K562 (cell line): Measurements from ENCODE around the gene ETS1. TPM values are rescaled to one million over a fixed set of nuclear protein-coding genes. Genes with fewer than 3 reads are reported as not detected.

Experiments used
- CHD4 ChIP-seq: fragments of 200-600 bp; sonication (generic); IDR thresholded peaks from 3 replicates; pipeline ENCODE4 v1.6.1; 2012; ENCODE audit warnings: low read depth, mild to moderate bottlenecking, mixed read lengths, low read length, inconsistent platforms; ENCODE audit not compliant: insufficient read depth, insufficient replicate concordance, poor library complexity, severe bottlenecking
- ELF4 ChIP-seq: fragments of 450-650 bp; formaldehyde crosslinking; IDR thresholded peaks from 2 replicates; pipeline ENCODE4 v1.4.0; 2022; ENCODE audit warnings: missing genetic modification characterization
- ESRRA ChIP-seq: fragments of 450-650 bp; IDR thresholded peaks from 2 replicates; pipeline ENCODE4 v1.6.1; 2014; ENCODE audit warnings: low read depth, mild to moderate bottlenecking, moderate library complexity, borderline replicate concordance
- ETS1 ChIP-seq: conservative IDR thresholded peaks from 2 replicates; pipeline ENCODE4 v1.6.1; 2011; ENCODE audit warnings: low read depth, mild to moderate bottlenecking, low read length; ENCODE audit not compliant: control insufficient read depth
- KLF16 ChIP-seq: IDR thresholded peaks from 2 replicates; pipeline ENCODE4 v1.6.1; 2016; ENCODE audit warnings: antibody characterized with exemption
- MEIS2 ChIP-seq: fragments of 450-650 bp; IDR thresholded peaks from 2 replicates; pipeline ENCODE4 v1.6.1; 2014; ENCODE audit warnings: mild to moderate bottlenecking; ENCODE audit not compliant: partially characterized antibody
- PBX2 ChIP-seq, 2 experiments: IDR thresholded peaks in 1 of 2; conservative IDR thresholded peaks in 1 of 2; 2 replicates each; pipeline ENCODE4 v1.6.1; 2016; ENCODE audit warnings: low read depth in 2 of 2, mild to moderate bottlenecking in 1 of 2, missing compliant biosample characterization in 1 of 2, missing genetic modification characterization in 1 of 2, moderate library complexity in 1 of 2
- RBBP5 ChIP-seq: fragments of 200-600 bp; sonication (generic); IDR thresholded peaks from 2 replicates; pipeline ENCODE4 v1.6.1; 2012; ENCODE audit warnings: borderline replicate concordance, mild to moderate bottlenecking, low read length, control low read depth, inconsistent platforms; ENCODE audit not compliant: insufficient read depth, poor library complexity, severe bottlenecking
- RBM14 ChIP-seq: fragments of 200-400 bp; formaldehyde crosslinking; IDR thresholded peaks from 2 replicates; pipeline ENCODE4 v1.6.1; 2018; ENCODE audit warnings: low read depth, mild to moderate bottlenecking, low read length, moderate library complexity, borderline replicate concordance; ENCODE audit not compliant: insufficient read depth
- SFPQ ChIP-seq: fragments of 200-400 bp; formaldehyde crosslinking; IDR thresholded peaks from 2 replicates; pipeline ENCODE4 v1.6.1; 2017; ENCODE audit warnings: mild to moderate bottlenecking, low read depth, low read length, moderate library complexity
- TCF3 ChIP-seq: sonication (generic); formaldehyde crosslinking; IDR thresholded peaks from 2 replicates; pipeline ENCODE4 v1.4.0; 2020; ENCODE audit warnings: mild to moderate bottlenecking, missing genetic modification reagents
- TEAD1 ChIP-seq, 2 experiments: fragments of 450-650 bp in 1 of 2; sonication (generic) in 1 of 2; formaldehyde crosslinking; IDR thresholded peaks; 2 replicates each; pipeline versions ENCODE4 v1.4.0 to v1.8.0; 2020 to 2022; ENCODE audit warnings: mild to moderate bottlenecking in 2 of 2, missing genetic modification reagents in 1 of 2
- THRA ChIP-seq: fragments of 450-650 bp; IDR thresholded peaks from 2 replicates; pipeline ENCODE4 v1.6.1; 2017; ENCODE audit warnings: mild to moderate bottlenecking, moderate library complexity
- YY1 ChIP-seq, 3 experiments: IDR thresholded peaks; 2 replicates each; pipeline ENCODE4 v1.6.1; 2011; ENCODE audit warnings: low read length in 2 of 3, mild to moderate bottlenecking in 2 of 3, moderate library complexity in 2 of 3, borderline replicate concordance in 1 of 3, control low read depth in 1 of 3, low read depth in 1 of 3; ENCODE audit not compliant: insufficient read depth in 3 of 3, insufficient replicate concordance in 2 of 3, control insufficient read depth in 1 of 3, insufficient read length in 1 of 3; ENCODE audit errors: extremely low read depth in 1 of 3
- ZNF639 ChIP-seq, 2 experiments: fragments of 200-800 bp in 1 of 2; sonication (Bioruptor generic) in 1 of 2; sonication (generic) in 1 of 2; formaldehyde crosslinking in 1 of 2; IDR thresholded peaks in 1 of 2; conservative IDR thresholded peaks in 1 of 2; 2 replicates each; pipeline versions ENCODE4 v1.5.0 to v1.6.1; 2016 to 2020; ENCODE audit warnings: missing compliant biosample characterization in 1 of 2, missing genetic modification characterization in 1 of 2, missing genetic modification reagents in 1 of 2
- polyA plus RNA-seq, 8 experiments: library from polyadenylated mRNA; depleted of rRNA in 4 of 8; stranded (reverse) in 5 of 8; unstranded in 3 of 8; fragments of >200 nt; fragmentation: Nextera tagmentation in 2 of 8; fragmentation: Illumina TruSeq in 1 of 8; extraction: Ambion mirVana in 2 of 8; extraction: Trizol in 1 of 8; gene quantifications; 2 replicates each; pipeline versions ENCODE4 v1.2.1 to v1.2.3, GENCODE V29; 2011 to 2014; ENCODE audit warnings: inconsistent platforms in 1 of 8, missing spikeins in 1 of 8
- total RNA-seq, 7 experiments: library from RNA; depleted of rRNA in 6 of 7; stranded (reverse); fragments of >200 nt in 6 of 7; fragmentation: Illumina TruSeq in 2 of 7; extraction: Trizol in 2 of 7; gene quantifications; 2 replicates each; pipeline versions ENCODE4 v1.2.1 to v1.2.3, GENCODE V29; 2011 to 2021; ENCODE audit warnings: low replicate concordance in 1 of 7

Gene ETS1
- total and polyA plus RNA-seq, 9 of the 15 experiments (the other 6 are each of a cell fraction or from before 2014, with no cell fraction given), result 0.04 to 1.4 (median 0.23) TPM

GRCh38 chr11:128476049-128476448 lies 111.3 kb downstream of the ETS1 start (continued):
- TF ChIP-seq RBM14, result no peak
- peak; percentile 78 for TF ChIP-seq MEIS2
- TF ChIP-seq ESRRA, result peak; percentile 43; the same call in 1 of the 2 replicates
- TF ChIP-seq ZNF639 (CRISPR knock-in tag; conservative IDR thresholded peaks at IDR 0.05 in 1 of 2, IDR thresholded peaks at IDR 0.05 in 1 of 2), result peak in 1 of 2 experiments; percentile 21; a peak in 1 of 4 replicates
- no peak for TF ChIP-seq ETS1
- TF ChIP-seq THRA, result no peak
- 0 out of 2 replicates have a peak, but pooled peaks have one; percentile 17 for TF ChIP-seq ELF4 (CRISPR knock-in tag)
- TF ChIP-seq TEAD1 (CRISPR knock-in tag; IDR thresholded peaks at IDR 0.05), result peak in 1 of 2 experiments; percentile 93; a peak in 2 of 4 replicates
- TF ChIP-seq RBBP5, result no peak
- TF ChIP-seq SFPQ, result no peak
- TF ChIP-seq CHD4, result peak; percentile 25
- TF ChIP-seq YY1 (IDR thresholded peaks at IDR 0.05; ENCODE audit: borderline replicate concordance in 1 of 3, control insufficient read depth in 1 of 3, extremely low read depth in 1 of 3, insufficient read depth in 3 of 3, insufficient read length in 1 of 3, insufficient replicate concordance in 2 of 3, low read depth in 1 of 3, low read length in 2 of 3), result no peak
- TF ChIP-seq PBX2 (CRISPR knock-in tag; IDR thresholded peaks at IDR 0.05; ENCODE audit: low read depth), result no peak
- peak; percentile 32; the same call in 1 of the 2 replicates for TF ChIP-seq PBX2 (tag; conservative IDR thresholded peaks at IDR 0.05; ENCODE audit: low read depth)
- TF ChIP-seq KLF16, result peak; percentile 86
- TF ChIP-seq TCF3 (CRISPR knock-in tag), result peak; percentile 41
